ENCODE results near the gene PLEKHH2.

DNA sequence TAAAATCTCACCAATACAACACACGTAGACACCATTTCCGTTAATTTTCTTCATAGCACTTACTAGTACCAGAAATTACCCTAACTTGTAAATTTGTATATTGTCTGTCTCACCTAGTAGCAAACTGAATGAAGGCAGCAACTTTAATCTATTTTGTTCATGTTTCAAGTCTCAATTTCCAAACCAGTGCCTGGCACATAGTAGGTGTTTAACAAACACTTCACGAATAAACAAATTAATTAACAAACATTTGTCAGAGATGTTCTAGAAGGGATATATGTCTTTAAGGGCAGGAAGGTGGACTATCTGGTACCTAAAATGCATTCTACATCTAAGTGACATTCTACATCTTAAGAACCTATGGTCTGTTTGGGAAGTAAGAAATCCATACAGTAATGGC lies 42.2 kb upstream of the PLEKHH2 start:
- TF ChIP-seq, protein P1, sequence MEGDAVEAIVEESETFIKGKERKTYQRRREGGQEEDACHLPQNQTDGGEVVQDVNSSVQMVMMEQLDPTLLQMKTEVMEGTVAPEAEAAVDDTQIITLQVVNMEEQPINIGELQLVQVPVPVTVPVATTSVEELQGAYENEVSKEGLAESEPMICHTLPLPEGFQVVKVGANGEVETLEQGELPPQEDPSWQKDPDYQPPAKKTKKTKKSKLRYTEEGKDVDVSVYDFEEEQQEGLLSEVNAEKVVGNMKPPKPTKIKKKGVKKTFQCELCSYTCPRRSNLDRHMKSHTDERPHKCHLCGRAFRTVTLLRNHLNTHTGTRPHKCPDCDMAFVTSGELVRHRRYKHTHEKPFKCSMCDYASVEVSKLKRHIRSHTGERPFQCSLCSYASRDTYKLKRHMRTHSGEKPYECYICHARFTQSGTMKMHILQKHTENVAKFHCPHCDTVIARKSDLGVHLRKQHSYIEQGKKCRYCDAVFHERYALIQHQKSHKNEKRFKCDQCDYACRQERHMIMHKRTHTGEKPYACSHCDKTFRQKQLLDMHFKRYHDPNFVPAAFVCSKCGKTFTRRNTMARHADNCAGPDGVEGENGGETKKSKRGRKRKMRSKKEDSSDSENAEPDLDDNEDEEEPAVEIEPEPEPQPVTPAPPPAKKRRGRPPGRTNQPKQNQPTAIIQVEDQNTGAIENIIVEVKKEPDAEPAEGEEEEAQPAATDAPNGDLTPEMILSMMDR (IDR thresholded peaks at IDR 0.05): no peak
- TF ChIP-seq POLR2A (IDR thresholded peaks at IDR 0.05): no peak
- TF ChIP-seq POLR2AphosphoS5 (IDR thresholded peaks at IDR 0.05): no peak

All from breast epithelium (tissue), 3 donors.